K562 (cell line): ENCODE data around the gene AZU1. TPM values are rescaled to one million over a fixed set of nuclear protein-coding genes. Genes with fewer than 3 reads are reported as not detected.

ENCODE experiments used
- BCOR ChIP-seq: fragments of 450-650 bp; IDR thresholded peaks from 2 replicates; pipeline ENCODE4 v1.6.1; 2016
- E2F8 ChIP-seq: fragments of 450-650 bp; IDR thresholded peaks from 2 replicates; pipeline ENCODE4 v1.7.1; 2018; ENCODE audit warnings: mild to moderate bottlenecking, low read depth; ENCODE audit not compliant: partially characterized antibody
- ELF4 ChIP-seq: fragments of 450-650 bp; formaldehyde crosslinking; IDR thresholded peaks from 2 replicates; pipeline ENCODE4 v1.4.0; 2022; ENCODE audit warnings: missing genetic modification characterization
- FOXK2 ChIP-seq, 2 experiments: fragments of 450-650 bp; IDR thresholded peaks in 1 of 2; conservative IDR thresholded peaks in 1 of 2; 2 replicates each; pipeline ENCODE4 v1.6.1; 2016; ENCODE audit warnings: low read depth in 2 of 2, mild to moderate bottlenecking in 1 of 2
- MNT ChIP-seq, 2 experiments: fragments of 450-650 bp; conservative IDR thresholded peaks; 2 replicates each; pipeline ENCODE4 v1.6.1; 2017; ENCODE audit warnings: mild to moderate bottlenecking in 2 of 2, moderate library complexity in 2 of 2
- MXD1 ChIP-seq: fragments of 250-450 bp; sonication (Bioruptor Pico); IDR thresholded peaks from 2 replicates; pipeline ENCODE4 v1.8.0; 2021; ENCODE audit warnings: borderline replicate concordance, mild to moderate bottlenecking, moderate library complexity; ENCODE audit not compliant: poor library complexity, severe bottlenecking
- PHTF2 ChIP-seq: fragments of 250-450 bp; sonication (Bioruptor Pico); IDR thresholded peaks from 2 replicates; pipeline ENCODE4 v1.5.0; 2021; ENCODE audit warnings: mild to moderate bottlenecking
- SIN3A ChIP-seq, 2 experiments: fragments of 150-350 bp in 1 of 2; IDR thresholded peaks; 2 replicates each; pipeline ENCODE4 v1.6.1; 2011 to 2016; ENCODE audit warnings: borderline replicate concordance in 2 of 2, low read depth in 2 of 2, low read length in 2 of 2, mild to moderate bottlenecking in 2 of 2, moderate library complexity in 2 of 2; ENCODE audit not compliant: control insufficient read depth in 1 of 2
- TCF3 ChIP-seq: sonication (generic); formaldehyde crosslinking; IDR thresholded peaks from 2 replicates; pipeline ENCODE4 v1.4.0; 2020; ENCODE audit warnings: mild to moderate bottlenecking, missing genetic modification reagents
- THRA ChIP-seq: fragments of 450-650 bp; IDR thresholded peaks from 2 replicates; pipeline ENCODE4 v1.6.1; 2017; ENCODE audit warnings: mild to moderate bottlenecking, moderate library complexity
- ZBTB8A ChIP-seq: fragments of 450-650 bp; IDR thresholded peaks from 2 replicates; pipeline ENCODE4 v1.6.1; 2018; ENCODE audit warnings: mild to moderate bottlenecking, moderate library complexity; ENCODE audit not compliant: partially characterized antibody
- ZNF140 ChIP-seq: fragments of 250-450 bp; sonication (Bioruptor Pico); IDR thresholded peaks from 2 replicates; pipeline ENCODE4 v1.8.0; 2021; ENCODE audit warnings: moderate library complexity, mild to moderate bottlenecking, inconsistent platforms
- ZNF197 ChIP-seq: fragments of 200-800 bp; sonication (Bioruptor generic); IDR thresholded peaks from 2 replicates; pipeline ENCODE4 v1.6.1; 2016; ENCODE audit warnings: low read depth, missing genetic modification characterization, missing compliant biosample characterization
- ZNF263 ChIP-seq: sonication (generic); formaldehyde crosslinking; IDR thresholded peaks from 2 replicates; pipeline ENCODE4 v1.8.0; 2022; ENCODE audit warnings: mild to moderate bottlenecking, missing genetic modification reagents, borderline replicate concordance
- polyA plus RNA-seq, 8 experiments: library from polyadenylated mRNA; depleted of rRNA in 4 of 8; stranded (reverse) in 5 of 8; unstranded in 3 of 8; fragments of >200 nt; fragmentation: Nextera tagmentation in 2 of 8; fragmentation: Illumina TruSeq in 1 of 8; extraction: Ambion mirVana in 2 of 8; extraction: Trizol in 1 of 8; gene quantifications; 2 replicates each; pipeline versions ENCODE4 v1.2.1 to v1.2.3, GENCODE V29; 2011 to 2014; ENCODE audit warnings: inconsistent platforms in 1 of 8, missing spikeins in 1 of 8
- total RNA-seq, 7 experiments: library from RNA; depleted of rRNA in 6 of 7; stranded (reverse); fragments of >200 nt in 6 of 7; fragmentation: Illumina TruSeq in 2 of 7; extraction: Trizol in 2 of 7; gene quantifications; 2 replicates each; pipeline versions ENCODE4 v1.2.1 to v1.2.3, GENCODE V29; 2011 to 2021; ENCODE audit warnings: low replicate concordance in 1 of 7
- TF ChIP-seq, protein P1 (sequence below), 2 experiments: fragments of 450-650 bp in 1 of 2; IDR thresholded peaks; 2 replicates each; pipeline ENCODE4 v1.6.1; 2011 to 2017; ENCODE audit warnings: low read depth in 2 of 2, antibody characterized with exemption in 1 of 2, borderline replicate concordance in 1 of 2, low read length in 1 of 2, mild to moderate bottlenecking in 1 of 2, mixed read lengths in 1 of 2; ENCODE audit not compliant: control insufficient read depth in 1 of 2

Gene AZU1
- total and polyA plus RNA-seq, 9 of the 15 experiments (the other 6 are each of a cell fraction or from before 2014, with no cell fraction given): 0.29 to 1.9 (median 0.59) TPM; not detected in 3

- TF ChIP-seq, protein P1, sequence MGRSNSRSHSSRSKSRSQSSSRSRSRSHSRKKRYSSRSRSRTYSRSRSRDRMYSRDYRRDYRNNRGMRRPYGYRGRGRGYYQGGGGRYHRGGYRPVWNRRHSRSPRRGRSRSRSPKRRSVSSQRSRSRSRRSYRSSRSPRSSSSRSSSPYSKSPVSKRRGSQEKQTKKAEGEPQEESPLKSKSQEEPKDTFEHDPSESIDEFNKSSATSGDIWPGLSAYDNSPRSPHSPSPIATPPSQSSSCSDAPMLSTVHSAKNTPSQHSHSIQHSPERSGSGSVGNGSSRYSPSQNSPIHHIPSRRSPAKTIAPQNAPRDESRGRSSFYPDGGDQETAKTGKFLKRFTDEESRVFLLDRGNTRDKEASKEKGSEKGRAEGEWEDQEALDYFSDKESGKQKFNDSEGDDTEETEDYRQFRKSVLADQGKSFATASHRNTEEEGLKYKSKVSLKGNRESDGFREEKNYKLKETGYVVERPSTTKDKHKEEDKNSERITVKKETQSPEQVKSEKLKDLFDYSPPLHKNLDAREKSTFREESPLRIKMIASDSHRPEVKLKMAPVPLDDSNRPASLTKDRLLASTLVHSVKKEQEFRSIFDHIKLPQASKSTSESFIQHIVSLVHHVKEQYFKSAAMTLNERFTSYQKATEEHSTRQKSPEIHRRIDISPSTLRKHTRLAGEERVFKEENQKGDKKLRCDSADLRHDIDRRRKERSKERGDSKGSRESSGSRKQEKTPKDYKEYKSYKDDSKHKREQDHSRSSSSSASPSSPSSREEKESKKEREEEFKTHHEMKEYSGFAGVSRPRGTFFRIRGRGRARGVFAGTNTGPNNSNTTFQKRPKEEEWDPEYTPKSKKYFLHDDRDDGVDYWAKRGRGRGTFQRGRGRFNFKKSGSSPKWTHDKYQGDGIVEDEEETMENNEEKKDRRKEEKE (IDR thresholded peaks at IDR 0.05; ENCODE audit: borderline replicate concordance in 1 of 2, control insufficient read depth in 1 of 2, low read depth in 2 of 2, low read length in 1 of 2): no peak
- peak; percentile 60 for TF ChIP-seq BCOR
- peak; percentile 97 for TF ChIP-seq ZNF197 (CRISPR knock-in tag)
- no peak; the same call in 1 of the 2 replicates for TF ChIP-seq ZNF263 (CRISPR knock-in tag)
- TF ChIP-seq FOXK2 (conservative IDR thresholded peaks at IDR 0.05 in 1 of 2, IDR thresholded peaks at IDR 0.05 in 1 of 2; ENCODE audit: low read depth in 2 of 2): peak; percentile 89 to 93
- no peak for TF ChIP-seq ZBTB8A
- peak; percentile 50 for TF ChIP-seq TCF3 (CRISPR knock-in tag)
- peak; percentile 92 for TF ChIP-seq ELF4 (CRISPR knock-in tag)
- peak; percentile 68 to 82; a peak in 1 of 4 replicates for TF ChIP-seq SIN3A (IDR thresholded peaks at IDR 0.05; ENCODE audit: borderline replicate concordance in 2 of 2, control insufficient read depth in 1 of 2, low read depth in 2 of 2, low read length in 2 of 2)
- no peak for TF ChIP-seq PHTF2
- TF ChIP-seq E2F8: peak; percentile 90
- no peak for TF ChIP-seq THRA
- TF ChIP-seq ZNF140: no peak
- peak; percentile 94 for TF ChIP-seq MXD1
- TF ChIP-seq MNT (conservative IDR thresholded peaks at IDR 0.05): peak; percentile 97
Observed at GRCh38 chr19:796692-797527, 30.7 kb upstream of the AZU1 start, which contains the start of gene PTBP1 (continued).
